SIG-M5 treated with dmso at 0.1 percent for 504 hours (cell line): Measurements from ENCODE around the gene SAT2.

Experiments used
- DNase-seq: peaks from one replicate; lab custom pipeline; 2025; ENCODE audit not compliant: unreplicated experiment; lab: John Stamatoyannopoulos, UW

The SAT2 gene

GRCh38 chr17:7592422-7593021 is 35.1 kb downstream of the SAT2 start:
- no peak for DNase-seq

GRCh38 chr17:7591596-7591995 is 36.0 kb downstream of the SAT2 start:
- DNase-seq, result no peak

DNA sequence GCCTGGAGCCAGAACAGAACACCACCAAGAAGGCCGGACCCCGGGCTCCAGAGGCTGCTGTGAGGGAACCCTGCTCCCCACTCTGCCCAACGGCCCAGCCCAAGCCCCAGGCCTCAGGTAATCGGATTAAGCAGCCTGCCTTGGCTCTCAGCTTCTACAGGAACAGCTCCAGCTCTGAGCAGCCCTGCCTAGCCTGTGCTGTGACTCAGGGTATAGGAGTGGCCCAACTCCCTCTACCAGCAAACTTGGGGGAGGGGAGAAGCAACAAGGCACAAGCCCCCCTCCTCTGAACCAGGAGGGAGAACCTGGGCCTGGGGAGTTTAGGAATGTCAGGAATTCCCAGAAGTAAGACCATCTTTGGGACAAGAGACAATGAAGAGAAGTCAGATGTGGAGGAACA is 36.9 kb downstream of the SAT2 start:
- DNase-seq, result no peak

DNA sequence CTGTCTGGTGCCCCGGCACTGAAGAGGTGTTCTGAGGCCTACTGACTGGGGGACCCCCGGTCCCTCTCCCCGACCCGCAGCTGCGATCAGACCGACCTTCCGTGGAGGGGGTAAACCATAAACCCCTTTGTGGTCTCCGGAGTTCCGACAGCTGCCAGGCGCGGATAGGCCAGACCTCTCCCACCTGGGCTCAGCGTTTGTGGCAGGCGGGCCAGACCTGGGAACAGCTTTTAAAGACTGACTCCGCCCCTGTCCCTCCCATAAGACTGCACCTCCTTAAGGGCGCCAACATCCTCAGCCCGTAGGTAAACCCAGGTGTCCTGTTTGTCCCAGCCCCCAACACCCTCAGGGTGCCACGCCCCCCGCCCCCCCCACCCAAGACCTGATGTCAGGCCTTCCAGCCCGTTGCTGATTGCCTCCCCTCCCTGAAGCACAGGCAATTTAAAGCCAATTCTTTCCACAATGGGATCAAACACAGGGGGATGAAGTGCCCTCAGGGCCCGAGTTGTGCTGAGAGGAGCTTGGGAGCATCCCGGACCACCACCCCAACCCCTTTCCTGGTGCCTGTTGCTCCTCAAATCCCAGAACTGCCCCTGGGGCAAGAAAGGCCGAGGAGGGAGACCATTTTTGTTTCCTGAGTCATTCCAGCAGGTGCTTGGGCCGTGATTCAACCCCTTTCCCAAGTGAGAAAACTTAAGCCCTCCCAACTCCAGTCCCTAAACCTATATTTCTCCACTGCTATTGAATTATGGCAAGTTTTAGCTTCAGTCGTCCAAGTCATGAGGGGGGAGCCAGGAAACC is 37.5 kb downstream of the SAT2 start, which contains the start of gene SOX15:
TSS of gene SOX15 (minus strand) at position 204 of the 801 bp plus-strand sequence. CDS start 418 bp downstream, outside the sequence.
- DNase-seq, result no peak

- DNase-seq, result peak; percentile 20
Observed at GRCh38 chr17:7589204-7589868, 38.3 kb downstream of the SAT2 start.

- DNase-seq, result no peak
Observed at GRCh38 chr17:7588553-7589203, 38.9 kb downstream of the SAT2 start.

GRCh38 chr17:7587420-7588151 is 40.0 kb downstream of the SAT2 start:
- DNase-seq, result peak; percentile 78

GRCh38 chr17:7586673-7587419 is 40.8 kb downstream of the SAT2 start:
- DNase-seq, result no peak

- DNase-seq, result peak; percentile 92
Observed at GRCh38 chr17:7583253-7584109, 44.1 kb downstream of the SAT2 start, which contains the start of gene MPDU1. Gene MPDU1 (plus strand): TSS chr17:7583852. CDS start chr17:7583863, 11 bp downstream.

GRCh38 chr17:7582396-7583252 is 45.0 kb downstream of the SAT2 start:
- DNase-seq, result no peak

- no peak for DNase-seq
Observed at GRCh38 chr17:7580604-7581575, 46.7 kb downstream of the SAT2 start.

GRCh38 chr17:7579834-7580603 is 47.6 kb downstream of the SAT2 start:
- DNase-seq, result peak; percentile 75

DNA sequence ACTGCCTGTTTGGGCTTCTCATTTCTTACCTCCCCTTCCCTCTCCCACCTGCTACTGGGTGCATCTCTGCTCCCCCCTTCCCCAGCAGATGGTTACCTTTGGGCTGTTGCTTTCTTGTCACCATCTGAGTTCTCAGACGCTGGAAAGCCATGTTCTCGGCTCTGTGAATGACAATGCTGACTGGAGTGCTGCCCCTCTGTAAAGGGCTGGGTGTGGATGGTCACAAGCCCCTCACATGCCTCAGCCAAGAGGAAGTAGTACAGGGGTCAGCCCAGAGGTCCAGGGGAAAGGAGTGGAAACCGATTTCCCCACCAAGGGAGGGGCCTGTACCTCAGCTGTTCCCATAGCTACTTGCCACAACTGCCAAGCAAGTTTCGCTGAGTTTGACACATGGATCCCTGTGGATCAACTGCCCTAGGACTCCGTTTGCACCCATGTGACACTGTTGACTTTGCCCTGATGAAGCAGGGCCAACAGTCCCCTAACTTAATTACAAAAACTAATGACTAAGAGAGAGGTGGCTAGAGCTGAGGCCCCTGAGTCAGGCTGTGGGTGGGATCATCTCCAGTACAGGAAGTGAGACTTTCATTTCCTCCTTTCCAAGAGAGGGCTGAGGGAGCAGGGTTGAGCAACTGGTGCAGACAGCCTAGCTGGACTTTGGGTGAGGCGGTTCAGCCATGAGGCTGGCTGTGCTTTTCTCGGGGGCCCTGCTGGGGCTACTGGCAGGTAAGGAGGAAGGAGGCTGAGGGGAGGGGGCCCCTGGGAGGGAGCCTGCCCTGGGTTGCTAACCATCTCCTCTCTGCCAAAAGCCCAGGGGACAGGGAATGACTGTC is 48.4 kb downstream of the SAT2 start, which contains the start of gene CD68:
TSS of gene CD68 (plus strand) at position 638 of the 833 bp plus-strand sequence. CDS start at position 678, 40 bp downstream.
- peak; percentile 99 for DNase-seq

- DNase-seq, result no peak
Observed at GRCh38 chr17:7577327-7578199, 50.1 kb downstream of the SAT2 start.
